DOHH2 (cell line): ENCODE measurements around the gene GPR183.

Experiments
- CTCF ChIP-seq: fragments of 200-600 bp; sonication (generic); IDR thresholded peaks from one replicate; pipeline ENCODE4 v1.5.1; 2014; ENCODE audit warnings: antibody characterized with exemption, mild to moderate bottlenecking, low read depth, low read length; ENCODE audit not compliant: poor library complexity, severe bottlenecking
- EZH2phosphoT487 ChIP-seq: fragments of 200-600 bp; sonication (generic); IDR thresholded peaks from 2 replicates; pipeline ENCODE4 v1.6.1; 2017; ENCODE audit warnings: borderline replicate concordance, mild to moderate bottlenecking, antibody characterized with exemption, low read length, moderate library complexity, mixed read lengths

- TF ChIP-seq CTCF (no peak), EZH2phosphoT487 (no peak)
These were observed 14.5 kb upstream of the GPR183 start for GRCh38 chr13:99321709-99322108.
